ENCODE results near the gene ARHGAP10. TPM values are rescaled to one million over a fixed set of nuclear protein-coding genes. Genes with fewer than 3 reads are reported as not detected.
"Not testable (repeated sequence)": the region's sequence is repeated elsewhere in the genome, so short reads cannot be mapped to it uniquely, and the experiment has no call there.

ARHGAP10 gene
- total RNA-seq, 4 donors from 2014 or later = 7.0 to 52.8 (median 19.9) TPM

GRCh38 chr4:147874109-147874508, 142.2 kb downstream of the ARHGAP10 start:
- H3K27me3 ChIP-seq = no peaks in the 10 kb centered on the region
- H3K27ac ChIP-seq = no peak overlapping the region
- DNase-seq = no peak
- H3K36me3 ChIP-seq = peaks cover 0 to 7% (median 0%) of the 10 kb centered on the region in 3 donors
- H3K4me3 ChIP-seq = no peak overlapping the region
- no peaks in the 10 kb centered on the region for H3K9me3 ChIP-seq
- no peak for TF ChIP-seq CTCF (IDR thresholded peaks at IDR 0.05)
- TF ChIP-seq POLR2A (IDR thresholded peaks at IDR 0.05) = no peak
- no peaks in the 10 kb centered on the region for H3K4me1 ChIP-seq

GRCh38 chr4:147877308-147877771, 145.5 kb downstream of the ARHGAP10 start:
- DNase-seq = no peak
- no peaks in the 10 kb centered on the region for H3K9me3 ChIP-seq
- H3K27ac ChIP-seq = no peak overlapping the region
- H3K27me3 ChIP-seq = no peaks in the 10 kb centered on the region
- peaks cover 0 to 10% (median 0%) of the 10 kb centered on the region in 3 donors for H3K36me3 ChIP-seq
- no peaks in the 10 kb centered on the region for H3K4me1 ChIP-seq
- no peak overlapping the region for H3K4me3 ChIP-seq
- TF ChIP-seq POLR2A (IDR thresholded peaks at IDR 0.05) = no peak
- TF ChIP-seq CTCF (IDR thresholded peaks at IDR 0.05) = no peak

DNA sequence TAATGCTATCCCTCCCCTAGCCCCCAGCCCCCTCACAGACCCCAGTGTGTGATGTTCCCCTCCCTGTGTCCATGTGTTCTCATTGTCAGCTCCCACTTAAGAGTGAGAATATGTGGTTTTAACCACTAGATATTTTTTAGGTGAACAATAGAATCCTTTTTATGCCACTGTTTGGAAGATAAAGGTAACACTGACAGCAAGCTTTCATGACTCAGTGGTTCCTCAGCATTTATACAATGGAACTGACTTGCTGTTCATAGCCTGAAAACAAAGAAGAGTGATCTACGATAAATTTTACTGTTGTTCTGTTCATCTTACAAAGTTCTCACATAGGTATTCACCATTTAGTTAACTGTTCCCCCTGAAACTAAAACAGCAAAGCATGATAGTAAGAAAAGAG, 147.8 kb downstream of the ARHGAP10 start:
- H3K4me3 ChIP-seq = no peak overlapping the region
- peaks cover 0 to 10% (median 0%) of the 10 kb centered on the region in 3 donors for H3K36me3 ChIP-seq
- no peak for DNase-seq
- TF ChIP-seq CTCF (IDR thresholded peaks at IDR 0.05) (no peak), POLR2A (IDR thresholded peaks at IDR 0.05) (no peak)
- H3K27me3 ChIP-seq = no peaks in the 10 kb centered on the region
- no peaks in the 10 kb centered on the region for H3K4me1 ChIP-seq
- no peak overlapping the region for H3K27ac ChIP-seq
- H3K9me3 ChIP-seq = no peaks in the 10 kb centered on the region

- no peak for DNase-seq
- Histone ChIP-seq H3K27me3 (no peaks in the 10 kb centered on the region), H3K9me3 (no peaks in the 10 kb centered on the region), H3K4me1 (no peaks in the 10 kb centered on the region), H3K27ac (no peak overlapping the region), H3K4me3 (no peak overlapping the region), H3K36me3 (peaks cover 0 to 3% (median 0%) of the 10 kb centered on the region in 3 donors)
- TF ChIP-seq CTCF (IDR thresholded peaks at IDR 0.05) = no peak
- no peak for TF ChIP-seq POLR2A (IDR thresholded peaks at IDR 0.05)
These were observed 148.6 kb downstream of the ARHGAP10 start for GRCh38 chr4:147880511-147880910.

DNA sequence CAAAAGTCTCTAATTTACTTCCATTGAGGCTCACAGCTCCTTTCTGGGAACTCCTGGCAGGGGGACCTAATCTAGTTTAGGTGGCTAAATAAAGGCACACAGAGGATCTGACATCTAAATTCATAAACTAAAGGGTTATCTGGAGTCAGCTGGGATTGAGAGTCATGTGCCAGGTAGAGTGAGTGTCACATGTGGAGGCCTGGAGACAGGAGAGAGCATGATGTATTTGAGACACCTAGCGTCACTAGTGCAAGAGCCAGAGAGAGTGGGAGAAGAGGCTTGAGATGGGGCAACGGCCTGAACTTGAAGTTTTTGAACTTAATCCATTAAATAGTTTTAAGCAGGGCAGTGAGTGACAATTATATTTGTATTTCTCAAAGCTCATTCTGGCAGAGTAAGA, 152.6 kb downstream of the ARHGAP10 start:
- no peak for DNase-seq
- Histone ChIP-seq H3K36me3 (peaks cover 0 to 3% (median 0%) of the 10 kb centered on the region in 3 donors), H3K9me3 (no peaks in the 10 kb centered on the region), H3K27me3 (no peaks in the 10 kb centered on the region), H3K27ac (no peak overlapping the region), H3K4me3 (no peak overlapping the region), H3K4me1 (no peaks in the 10 kb centered on the region)
- TF ChIP-seq POLR2A (IDR thresholded peaks at IDR 0.05) (no peak), CTCF (IDR thresholded peaks at IDR 0.05) (no peak)

GRCh38 chr4:147885216-147885615, 153.3 kb downstream of the ARHGAP10 start:
- not testable (repeated sequence) for H3K4me3 ChIP-seq, DNase-seq, H3K36me3 ChIP-seq, H3K27ac ChIP-seq, H3K4me1 ChIP-seq, H3K27me3 ChIP-seq, H3K9me3 ChIP-seq

Data from Peyer's patch (tissue), 4 donors.